Mammary epithelial cell (primary cell): Measurements from ENCODE around the gene MYO5A.

Experiments
- EZH2 ChIP-seq: IDR thresholded peaks from 2 replicates; pipeline ENCODE4 v1.6.1; 2012; ENCODE audit warnings: low read length, inconsistent platforms, borderline replicate concordance
- TF ChIP-seq, protein P1 (sequence below), 2 donors: IDR thresholded peaks in 1 of 2; conservative IDR thresholded peaks in 1 of 2; 2 replicates each; pipeline ENCODE4 v1.5.1; 2011 to 2012; ENCODE audit warnings: inconsistent platforms in 2 of 2, low read length in 2 of 2, mild to moderate bottlenecking in 2 of 2, control low read depth in 1 of 2, low read depth in 1 of 2; ENCODE audit not compliant: insufficient read depth in 1 of 2; ENCODE audit errors: extremely low read depth in 1 of 2

DNA sequence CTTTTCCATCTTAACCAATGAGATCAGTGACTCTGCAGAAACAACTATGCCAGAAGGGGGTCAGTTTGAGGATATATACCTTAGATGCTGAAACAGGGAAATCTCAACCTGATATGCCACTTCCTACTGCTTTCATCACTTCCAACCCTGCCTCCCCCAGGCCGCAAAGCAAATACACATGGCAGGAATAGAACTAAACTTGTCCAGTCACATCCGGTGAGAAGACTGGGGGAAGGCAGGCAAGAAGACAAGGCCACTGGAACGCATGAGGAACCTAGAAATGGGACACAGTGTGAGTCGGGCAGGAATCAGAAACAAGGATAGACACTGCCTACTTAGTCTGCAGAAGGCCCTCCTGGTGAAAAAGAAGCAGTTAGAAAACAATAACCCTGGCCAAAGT, 90.6 kb downstream of the MYO5A start:
- TF ChIP-seq, protein P1, sequence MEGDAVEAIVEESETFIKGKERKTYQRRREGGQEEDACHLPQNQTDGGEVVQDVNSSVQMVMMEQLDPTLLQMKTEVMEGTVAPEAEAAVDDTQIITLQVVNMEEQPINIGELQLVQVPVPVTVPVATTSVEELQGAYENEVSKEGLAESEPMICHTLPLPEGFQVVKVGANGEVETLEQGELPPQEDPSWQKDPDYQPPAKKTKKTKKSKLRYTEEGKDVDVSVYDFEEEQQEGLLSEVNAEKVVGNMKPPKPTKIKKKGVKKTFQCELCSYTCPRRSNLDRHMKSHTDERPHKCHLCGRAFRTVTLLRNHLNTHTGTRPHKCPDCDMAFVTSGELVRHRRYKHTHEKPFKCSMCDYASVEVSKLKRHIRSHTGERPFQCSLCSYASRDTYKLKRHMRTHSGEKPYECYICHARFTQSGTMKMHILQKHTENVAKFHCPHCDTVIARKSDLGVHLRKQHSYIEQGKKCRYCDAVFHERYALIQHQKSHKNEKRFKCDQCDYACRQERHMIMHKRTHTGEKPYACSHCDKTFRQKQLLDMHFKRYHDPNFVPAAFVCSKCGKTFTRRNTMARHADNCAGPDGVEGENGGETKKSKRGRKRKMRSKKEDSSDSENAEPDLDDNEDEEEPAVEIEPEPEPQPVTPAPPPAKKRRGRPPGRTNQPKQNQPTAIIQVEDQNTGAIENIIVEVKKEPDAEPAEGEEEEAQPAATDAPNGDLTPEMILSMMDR (conservative IDR thresholded peaks at IDR 0.05 in 1 of 2, IDR thresholded peaks at IDR 0.05 in 1 of 2; ENCODE audit: extremely low read depth in 1 of 2, insufficient read depth in 1 of 2, low read depth in 1 of 2, low read length in 2 of 2), result no peak
- TF ChIP-seq EZH2, result no peak
